A673 (cell line): ENCODE results near the gene GALM. TPM values are rescaled to one million over a fixed set of nuclear protein-coding genes. Genes with fewer than 3 reads are reported as not detected.

Experiments used
- BruUV-seq: library from RNA; stranded (reverse); fragments of 400-500 nt; replicated peaks from 2 replicates; lab custom pipeline; 2021; lab: Mats Ljungman, UMichigan
- CTCF ChIA-PET: fragments of 300-600 bp; sonication (Branson Sonifier 250); formaldehyde crosslinking; loops from one replicate; lab custom pipeline; 2022; ENCODE audit warnings: antibody characterized with exemption; lab: Charles Lee
- POLR2A ChIA-PET: fragments of 300-600 bp; sonication (Branson Sonifier 250); formaldehyde crosslinking; loops from one replicate; lab custom pipeline; 2022; ENCODE audit warnings: antibody characterized with exemption; ENCODE audit not compliant: low non-redundant PET; lab: Charles Lee
- DNase-seq: peaks from one replicate; pipeline ENCODE4 v3.0.0-alpha.2; 2015; ENCODE audit warnings: low spot score
- H3K27ac ChIP-seq: fragments of 200-600 bp; sonication (generic); 2 replicates; pipeline ENCODE4 v1.5.1; 2016; ENCODE audit warnings: mixed run types, low read depth, mild to moderate bottlenecking, mixed read lengths, antibody characterized with exemption, low read length; ENCODE audit not compliant: poor library complexity, severe bottlenecking
- H3K27me3 ChIP-seq: fragments of 200-600 bp; sonication (generic); replicated peaks from 2 replicates; pipeline ENCODE4 v1.6.1; 2017; ENCODE audit warnings: mixed run types, low read depth, mild to moderate bottlenecking, mixed read lengths, antibody characterized with exemption, low read length; ENCODE audit not compliant: insufficient read depth, poor library complexity
- H3K36me3 ChIP-seq: fragments of 200-600 bp; sonication (generic); 2 replicates; pipeline ENCODE4 v1.6.1; 2016; ENCODE audit warnings: mixed run types, mild to moderate bottlenecking, mixed read lengths, antibody characterized with exemption, low read length; ENCODE audit not compliant: insufficient read depth, poor library complexity, severe bottlenecking
- H3K4me1 ChIP-seq: fragments of 200-600 bp; sonication (generic); 2 replicates; pipeline ENCODE4 v1.6.1; 2017; ENCODE audit warnings: mixed run types, mild to moderate bottlenecking, mixed read lengths, antibody characterized with exemption, low read length; ENCODE audit not compliant: insufficient read depth, poor library complexity, severe bottlenecking
- H3K4me3 ChIP-seq: fragments of 200-600 bp; sonication (generic); 2 replicates; pipeline ENCODE4 v1.5.1; 2016; ENCODE audit warnings: low read depth, mixed run types, mild to moderate bottlenecking, mixed read lengths, low read length; ENCODE audit not compliant: poor library complexity, severe bottlenecking
- H3K9me3 ChIP-seq: fragments of 200-600 bp; sonication (generic); 2 replicates; pipeline ENCODE4 v1.6.1; 2016; ENCODE audit warnings: mixed run types, low read depth, mild to moderate bottlenecking, mixed read lengths, antibody characterized with exemption, low read length; ENCODE audit not compliant: poor library complexity, severe bottlenecking
- EZH2 ChIP-seq: fragments of 200-600 bp; sonication (generic); IDR thresholded peaks from 2 replicates; pipeline ENCODE4 v1.6.1; 2017; ENCODE audit warnings: borderline replicate concordance, low read depth, mild to moderate bottlenecking, mixed read lengths, antibody characterized with exemption, low read length; ENCODE audit not compliant: poor library complexity, severe bottlenecking
- intact Hi-C: fragments of 100-400 bp; cut with micrococcal nuclease; formaldehyde crosslinking; loops from one replicate; pipeline ENCODE4 v1.10.0; 2022; ENCODE audit not compliant: unreplicated experiment
- total RNA-seq: library from RNA; stranded (reverse); gene quantifications from 2 replicates; pipeline ENCODE4 v1.2.3, GENCODE V29; 2021
- TF ChIP-seq, protein P1 (sequence below): fragments of 300-800, 200-600 bp; sonication (generic); conservative IDR thresholded peaks from 2 replicates; pipeline ENCODE4 v1.5.1; 2017; ENCODE audit warnings: low read depth, mild to moderate bottlenecking, antibody characterized with exemption, low read length, moderate library complexity, mixed read lengths

GALM gene
- total RNA-seq, 1 experiment from 2014 or later, result 6.6 TPM

DNA sequence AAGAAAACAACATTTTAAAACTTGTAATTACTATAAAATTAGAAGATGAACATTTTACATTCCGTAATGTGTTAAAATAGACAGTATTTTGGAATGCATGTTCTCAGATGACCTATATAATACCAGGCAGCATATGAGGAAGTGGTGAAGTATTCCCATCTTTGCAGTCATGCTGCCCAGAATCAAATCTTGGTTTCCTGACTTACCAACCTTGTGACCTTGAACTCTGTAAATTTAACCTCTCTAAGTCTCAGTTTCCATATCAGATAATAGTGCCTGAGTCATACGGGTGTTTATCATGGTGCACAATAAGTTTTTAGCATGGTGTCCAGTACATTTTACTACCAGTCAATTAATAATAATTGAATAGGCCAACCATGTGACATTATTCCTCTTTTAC, 7.3 kb upstream of the GALM start:
- Histone ChIP-seq H3K4me1 (no peaks in the 10 kb centered on the region), H3K9me3 (no peaks in the 10 kb centered on the region), H3K36me3 (no peaks in the 10 kb centered on the region), H3K27ac (no peak overlapping the region), H3K27me3 (no peaks in the 10 kb centered on the region), H3K4me3 (no peak overlapping the region)
- BruUV-seq, result no TSS peak
- intact Hi-C loops, result no loop called here
- TF ChIP-seq EZH2, result no peak
- TF ChIP-seq, protein P1, sequence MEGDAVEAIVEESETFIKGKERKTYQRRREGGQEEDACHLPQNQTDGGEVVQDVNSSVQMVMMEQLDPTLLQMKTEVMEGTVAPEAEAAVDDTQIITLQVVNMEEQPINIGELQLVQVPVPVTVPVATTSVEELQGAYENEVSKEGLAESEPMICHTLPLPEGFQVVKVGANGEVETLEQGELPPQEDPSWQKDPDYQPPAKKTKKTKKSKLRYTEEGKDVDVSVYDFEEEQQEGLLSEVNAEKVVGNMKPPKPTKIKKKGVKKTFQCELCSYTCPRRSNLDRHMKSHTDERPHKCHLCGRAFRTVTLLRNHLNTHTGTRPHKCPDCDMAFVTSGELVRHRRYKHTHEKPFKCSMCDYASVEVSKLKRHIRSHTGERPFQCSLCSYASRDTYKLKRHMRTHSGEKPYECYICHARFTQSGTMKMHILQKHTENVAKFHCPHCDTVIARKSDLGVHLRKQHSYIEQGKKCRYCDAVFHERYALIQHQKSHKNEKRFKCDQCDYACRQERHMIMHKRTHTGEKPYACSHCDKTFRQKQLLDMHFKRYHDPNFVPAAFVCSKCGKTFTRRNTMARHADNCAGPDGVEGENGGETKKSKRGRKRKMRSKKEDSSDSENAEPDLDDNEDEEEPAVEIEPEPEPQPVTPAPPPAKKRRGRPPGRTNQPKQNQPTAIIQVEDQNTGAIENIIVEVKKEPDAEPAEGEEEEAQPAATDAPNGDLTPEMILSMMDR, result no peak
- ChIA-PET CTCF (no interaction called here), POLR2A (no interaction called here)
- DNase-seq, result no peak

DNA sequence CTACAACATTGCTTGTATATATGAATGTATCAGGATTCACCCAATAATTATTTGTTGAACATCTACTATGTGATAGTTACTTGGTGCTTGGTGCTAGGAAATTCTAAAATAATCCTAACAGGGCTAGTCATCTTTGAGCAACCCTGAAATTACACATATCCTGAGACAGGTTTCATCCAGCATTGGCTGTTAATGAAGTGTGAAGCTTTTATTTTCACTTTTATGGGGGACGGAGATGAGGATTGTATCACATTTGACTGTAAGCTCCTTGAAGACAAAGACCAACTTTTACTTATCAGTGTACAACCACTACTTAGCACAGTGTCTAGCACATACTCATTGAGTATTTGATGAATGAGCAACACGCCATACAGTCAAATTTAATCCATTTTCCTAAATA, 6.8 kb upstream of the GALM start:
- H3K27ac ChIP-seq, result no peak overlapping the region
- CTCF ChIA-PET, result no interaction called here

DNA sequence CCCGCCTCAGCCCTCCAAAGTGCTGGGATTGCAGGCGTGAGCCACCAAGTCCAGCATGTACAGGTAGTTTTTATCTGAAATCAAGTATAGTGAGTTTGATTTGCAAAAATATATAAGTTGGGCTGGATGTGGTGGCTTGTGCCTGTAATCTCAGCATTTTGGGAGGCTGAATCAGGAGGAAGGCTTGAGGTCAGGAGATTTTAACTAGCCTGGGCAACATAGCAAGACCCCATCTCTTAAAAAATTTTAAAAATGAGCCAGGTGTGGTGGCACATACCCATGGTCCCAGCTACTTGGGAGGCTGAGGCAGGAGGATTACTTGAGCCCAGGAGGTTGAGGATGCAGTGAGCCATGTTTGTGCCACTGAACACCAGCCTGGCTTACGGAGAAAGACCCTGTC, 5.6 kb upstream of the GALM start:
- Histone ChIP-seq H3K36me3 (no peaks in the 10 kb centered on the region), H3K9me3 (no peaks in the 10 kb centered on the region), H3K27ac (no peak overlapping the region), H3K4me3 (no peak overlapping the region), H3K4me1 (no peaks in the 10 kb centered on the region), H3K27me3 (no peaks in the 10 kb centered on the region)
- intact Hi-C loops, result no loop called here
- DNase-seq, result no peak
- TF ChIP-seq, protein P1, result no peak
- TF ChIP-seq EZH2, result no peak
- ChIA-PET POLR2A (no interaction called here), CTCF (no interaction called here)
- BruUV-seq, result no TSS peak

More for the DNA sequence above, 6.8 kb upstream of the GALM start:
- no peaks in the 10 kb centered on the region for H3K27me3 ChIP-seq
- no TSS peak for BruUV-seq
- DNase-seq, result no peak
- H3K4me1 ChIP-seq, result no peaks in the 10 kb centered on the region
- no peaks in the 10 kb centered on the region for H3K36me3 ChIP-seq
- no peak for TF ChIP-seq EZH2
- TF ChIP-seq, protein P1, result no peak
- no peak overlapping the region for H3K4me3 ChIP-seq
- POLR2A ChIA-PET, result no interaction called here
- intact Hi-C loops, result no loop called here
- H3K9me3 ChIP-seq, result no peaks in the 10 kb centered on the region
